ENCODE measurements around the gene MYO1B. TPM values are rescaled to one million over a fixed set of nuclear protein-coding genes. Genes with fewer than 3 reads are reported as not detected.

Gene MYO1B
- total and polyA plus RNA-seq, 2 of the 8 experiments (the other 6 are each of a cell fraction or from before 2014, with no cell fraction given) = 15.5 to 61.2 TPM

GRCh38 chr2:191430476-191430875 lies 185.3 kb downstream of the MYO1B start:
- Histone ChIP-seq H4K91ac (replicated peaks; ENCODE audit: insufficient read length, low read length) (no peak overlapping the region), H3K23ac (ENCODE audit: insufficient read length) (no peak overlapping the region), H4K8ac (ENCODE audit: extremely low read depth, insufficient read depth, low read length) (no peak overlapping the region), H2BK5ac (ENCODE audit: low read depth, low read length) (no peak overlapping the region), H3K4ac (replicated peaks; ENCODE audit: insufficient read length, low read depth, low read length) (no peak overlapping the region), H3K14ac (ENCODE audit: insufficient read length) (no peak overlapping the region), H3K23me2 (ENCODE audit: low read depth, low read length) (no peaks in the 10 kb centered on the region), H2AFZ (ENCODE audit: low read length) (no peak overlapping the region), H3K4me3 (ENCODE audit: extremely low read depth in 1 of 4, insufficient read depth in 2 of 4, low read depth in 3 of 4, low read length in 4 of 4) (no peak overlapping the region), H3K4me1 (replicated peaks in 1 of 4; ENCODE audit: control insufficient read depth in 3 of 4, insufficient read depth in 4 of 4, low read length in 3 of 4) (no peaks in the 10 kb centered on the region), H3K79me1 (ENCODE audit: low read depth, low read length) (no peaks in the 10 kb centered on the region), H3K36me3 (ENCODE audit: control insufficient read depth in 2 of 4, insufficient read depth in 4 of 4, low read length in 3 of 4) (no peaks in the 10 kb centered on the region; a peak in 1 of 8 replicates), H4K5ac (ENCODE audit: insufficient read length, low read depth, low read length) (no peak overlapping the region), H2BK15ac (ENCODE audit: low read length) (no peak overlapping the region), H3K4me2 (ENCODE audit: insufficient read depth in 1 of 2, low read depth in 2 of 2, low read length in 2 of 2) (no peak overlapping the region), H3K27ac (ENCODE audit: low read depth, low read length) (no peak overlapping the region), H2BK120ac (replicated peaks; ENCODE audit: low read depth, low read length) (no peak overlapping the region), H3K56ac (replicated peaks; ENCODE audit: insufficient read length, low read depth, low read length) (no peak overlapping the region), H3K27me3 (replicated peaks in 1 of 4; ENCODE audit: control insufficient read depth in 3 of 4, extremely low read depth in 1 of 4, insufficient read depth in 3 of 4, low read length in 3 of 4) (no peaks in the 10 kb centered on the region), H3K9me3 (ENCODE audit: insufficient read depth in 2 of 2, low read depth in 1 of 2, low read length in 1 of 2) (no peaks in the 10 kb centered on the region), H2AK5ac (ENCODE audit: low read depth, low read length) (no peak overlapping the region), H2BK20ac (ENCODE audit: low read length) (no peak overlapping the region), H3K79me2 (ENCODE audit: control insufficient read depth in 1 of 2, insufficient read depth in 2 of 2, low read length in 2 of 2) (no peaks in the 10 kb centered on the region), H2BK12ac (ENCODE audit: low read depth, low read length) (no peak overlapping the region), H3K9ac (replicated peaks in 1 of 4; ENCODE audit: extremely low read depth in 1 of 4, low read depth in 3 of 4, low read length in 3 of 4) (no peak overlapping the region), H3K18ac (ENCODE audit: extremely low read depth, low read length) (no peak overlapping the region), H4K20me1 (replicated peaks in 1 of 2; ENCODE audit: control insufficient read depth in 1 of 2, insufficient read depth in 2 of 2, low read length in 2 of 2) (no peaks in the 10 kb centered on the region)
- WGBS, 2 experiments (ENCODE audit: extremely low coverage in 1 of 2, insufficient coverage in 1 of 2, insufficient read length in 1 of 2, insufficient replicate concordance in 2 of 2, low coverage in 1 of 2, low lambda C conversion rate in 2 of 2, missing lambda C conversion rate in 1 of 2) = 92% methylated on average over 1 of the region's 1 CpG; no CpG with 5 or more reads in 1 of the 2 experiments
- ChIA-PET CTCF (ENCODE audit: partially characterized antibody) (interaction anchor here (0.6 kb wide), 1 partner anchor 109 kb away, joined by 3 read pairs; no protein-coding TSS in a partner anchor), POLR2A (ENCODE audit: partially characterized antibody) (no interaction called here)
- FAIRE-seq (no peak), DNase-seq (ENCODE audit: low read depth in 1 of 2, low spot score in 2 of 2) (no peak)
- TF ChIP-seq RBBP5 (IDR thresholded peaks at IDR 0.05; ENCODE audit: borderline replicate concordance, low read depth, low read length) = no peak
- TF ChIP-seq SP1 (IDR thresholded peaks at IDR 0.05; ENCODE audit: low read depth, low read length) = no peak
- no peak for TF ChIP-seq TCF12 (IDR thresholded peaks at IDR 0.05; ENCODE audit: low read depth, low read length)
- TF ChIP-seq CREB1 (IDR thresholded peaks at IDR 0.05) = no peak
- TF ChIP-seq ZNF274 (IDR thresholded peaks at IDR 0.05; ENCODE audit: borderline replicate concordance, extremely low read depth, low read length) = no peak
- no peak for TF ChIP-seq RAD21 (IDR thresholded peaks at IDR 0.05 in 1 of 2, conservative IDR thresholded peaks at IDR 0.05 in 1 of 2; ENCODE audit: low read depth in 2 of 2, low read length in 2 of 2)
- no peak for TF ChIP-seq CHD1 (IDR thresholded peaks at IDR 0.05; ENCODE audit: low read depth, low read length)
- TF ChIP-seq ATF2 (IDR thresholded peaks at IDR 0.05; ENCODE audit: low read length) = no peak
- TF ChIP-seq SIRT6 (IDR thresholded peaks at IDR 0.05; ENCODE audit: low read length) = no peak
- no peak for TF ChIP-seq SP4 (IDR thresholded peaks at IDR 0.05; ENCODE audit: low read length)
- TF ChIP-seq SP2 (IDR thresholded peaks at IDR 0.05; ENCODE audit: low read length) = no peak
- no peak for TF ChIP-seq NRF1 (IDR thresholded peaks at IDR 0.05; ENCODE audit: low read depth, low read length)
- no peak for TF ChIP-seq USF2 (IDR thresholded peaks at IDR 0.05; ENCODE audit: low read length)

All from H1 (cell line).